Measurements from ENCODE around the gene SPTBN4. TPM values are rescaled to one million over a fixed set of nuclear protein-coding genes. Genes with fewer than 3 reads are reported as not detected.

SPTBN4 gene
- total and polyA plus RNA-seq, 10 of the 15 experiments (the other 5 are each of a cell fraction or from before 2014, with no cell fraction given), result 0.04 to 1.1 (median 0.34) TPM; not detected in 1

DNA sequence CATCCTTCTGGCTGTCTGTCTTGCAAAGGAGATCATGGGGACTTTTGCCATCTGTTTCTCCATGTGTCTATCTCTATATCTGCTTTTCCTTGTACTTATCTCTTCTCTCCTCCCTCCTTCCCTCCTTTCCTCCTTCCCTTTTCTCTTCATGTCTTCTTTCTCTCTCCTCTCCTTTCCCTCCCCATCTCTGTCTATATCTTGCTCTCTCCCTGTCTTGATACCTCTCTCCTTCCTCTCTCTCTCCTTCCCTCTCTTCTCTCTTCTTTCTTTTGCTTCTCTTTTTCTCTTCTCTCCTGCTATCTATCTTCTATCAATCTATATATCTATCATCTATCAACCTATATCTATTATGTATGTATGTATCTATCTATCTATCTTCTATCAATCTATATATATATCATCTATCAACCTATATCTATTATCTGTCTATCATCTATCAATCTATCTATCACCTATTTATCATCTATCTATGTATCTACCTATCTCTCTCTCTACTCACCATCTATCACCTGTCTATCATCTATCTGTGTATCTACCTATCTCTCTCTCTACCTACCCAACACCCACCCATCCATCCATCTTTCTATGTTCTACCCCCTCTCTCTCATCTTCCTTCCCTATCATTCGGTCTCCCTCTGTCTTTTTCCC lies 27.5 kb downstream of the SPTBN4 start:
- TF ChIP-seq, protein P1, sequence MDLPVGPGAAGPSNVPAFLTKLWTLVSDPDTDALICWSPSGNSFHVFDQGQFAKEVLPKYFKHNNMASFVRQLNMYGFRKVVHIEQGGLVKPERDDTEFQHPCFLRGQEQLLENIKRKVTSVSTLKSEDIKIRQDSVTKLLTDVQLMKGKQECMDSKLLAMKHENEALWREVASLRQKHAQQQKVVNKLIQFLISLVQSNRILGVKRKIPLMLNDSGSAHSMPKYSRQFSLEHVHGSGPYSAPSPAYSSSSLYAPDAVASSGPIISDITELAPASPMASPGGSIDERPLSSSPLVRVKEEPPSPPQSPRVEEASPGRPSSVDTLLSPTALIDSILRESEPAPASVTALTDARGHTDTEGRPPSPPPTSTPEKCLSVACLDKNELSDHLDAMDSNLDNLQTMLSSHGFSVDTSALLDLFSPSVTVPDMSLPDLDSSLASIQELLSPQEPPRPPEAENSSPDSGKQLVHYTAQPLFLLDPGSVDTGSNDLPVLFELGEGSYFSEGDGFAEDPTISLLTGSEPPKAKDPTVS (IDR thresholded peaks at IDR 0.05; ENCODE audit: low read depth, low read length), result no peak
- TF ChIP-seq SPI1 (IDR thresholded peaks at IDR 0.05; ENCODE audit: borderline replicate concordance, insufficient read depth, low read depth, low read length) (no peak), IKZF2 (IDR thresholded peaks at IDR 0.05) (no peak), SIX5 (IDR thresholded peaks at IDR 0.05; ENCODE audit: low read depth, low read length, severe bottlenecking) (no peak), TCF12 (IDR thresholded peaks at IDR 0.05; ENCODE audit: low read depth, low read length) (no peak)
- ATAC-seq (no peak), DNase-seq (ENCODE audit: low read depth, low spot score) (no peak), FAIRE-seq (no peak)
- H3K9ac ChIP-seq (ENCODE audit: control insufficient read depth, insufficient read depth, low read length), result no peak overlapping the region
- intact Hi-C loops (cut with micrococcal nuclease; ENCODE audit: unreplicated experiment) (no loop called here), in situ Hi-C loops (cut with MboI) (no loop called here)
- H3K4me3 ChIP-seq, result no peak overlapping the region
- H3K4me1 ChIP-seq (ENCODE audit: control insufficient read depth, insufficient read depth, low read length), result no peaks in the 10 kb centered on the region
- no peaks in the 10 kb centered on the region for H3K9me3 ChIP-seq (replicated peaks; ENCODE audit: control insufficient read depth, insufficient read depth, low read length)
- no peak overlapping the region for H3K27ac ChIP-seq (ENCODE audit: control insufficient read depth, insufficient read depth)
- ChIA-PET SMC1A (ENCODE audit: uncharacterized antibody, unreplicated experiment) (interaction anchor here (0.9 kb wide), 1 partner anchor 12 kb away, joined by 3 read pairs; no protein-coding TSS in a partner anchor), POLR2A (no interaction called here), CTCF (no interaction called here), RAD21 (ENCODE audit: unreplicated experiment) (no interaction called here)
- H3K4me2 ChIP-seq (ENCODE audit: control insufficient read depth, insufficient read depth), result no peak overlapping the region
- no peaks in the 10 kb centered on the region for H3K36me3 ChIP-seq (ENCODE audit: control insufficient read depth in 2 of 2, insufficient read depth in 2 of 2, low read length in 1 of 2)
- H3K79me2 ChIP-seq (ENCODE audit: control insufficient read depth, insufficient read depth, low read length), result no peaks in the 10 kb centered on the region
- no peaks in the 10 kb centered on the region for H4K20me1 ChIP-seq (ENCODE audit: control insufficient read depth, insufficient read depth)
- no peak overlapping the region for H2AFZ ChIP-seq (ENCODE audit: control insufficient read depth, low read depth, low read length)
- H3K27me3 ChIP-seq (replicated peaks in 1 of 2; ENCODE audit: control insufficient read depth in 2 of 2, insufficient read depth in 2 of 2, low read length in 1 of 2), result no peaks in the 10 kb centered on the region; a peak in 1 of 4 replicates
- WGBS (ENCODE audit: insufficient coverage, insufficient replicate concordance, low lambda C conversion rate, missing lambda C conversion rate), result 0% methylated on average over 1 of the region's 1 CpG
- no TSS peak for BruUV-seq (replicated peaks)

GRCh38 chr19:40497214-40497613 lies 30.4 kb downstream of the SPTBN4 start:
- no peak overlapping the region for H3K4me2 ChIP-seq (ENCODE audit: control insufficient read depth, insufficient read depth)
- no peaks in the 10 kb centered on the region for H3K36me3 ChIP-seq (ENCODE audit: control insufficient read depth in 2 of 2, insufficient read depth in 2 of 2, low read length in 1 of 2)
- intact Hi-C loops (cut with micrococcal nuclease; ENCODE audit: unreplicated experiment), result no loop called here
- no peak overlapping the region for H2AFZ ChIP-seq (ENCODE audit: control insufficient read depth, low read depth, low read length)
- no peak overlapping the region for H3K9ac ChIP-seq (ENCODE audit: control insufficient read depth, insufficient read depth, low read length)
- H3K79me2 ChIP-seq (ENCODE audit: control insufficient read depth, insufficient read depth, low read length), result no peaks in the 10 kb centered on the region
- RAD21 ChIA-PET (ENCODE audit: unreplicated experiment), result no interaction called here
- DNase-seq (ENCODE audit: low read depth, low spot score), result no peak
- no peaks in the 10 kb centered on the region for H3K9me3 ChIP-seq (replicated peaks; ENCODE audit: control insufficient read depth, insufficient read depth, low read length)
- FAIRE-seq, result no peak
- H3K27me3 ChIP-seq (replicated peaks in 1 of 2; ENCODE audit: control insufficient read depth in 2 of 2, insufficient read depth in 2 of 2, low read length in 1 of 2), result no peaks in the 10 kb centered on the region; a peak in 1 of 4 replicates
- CTCF ChIA-PET, result no interaction called here
- BruUV-seq (replicated peaks), result no TSS peak
- in situ Hi-C loops (cut with MboI), result no loop called here
- no peak overlapping the region for H3K27ac ChIP-seq (ENCODE audit: control insufficient read depth, insufficient read depth)
- no peaks in the 10 kb centered on the region for H3K4me1 ChIP-seq (ENCODE audit: control insufficient read depth, insufficient read depth, low read length)
- WGBS (ENCODE audit: insufficient coverage, insufficient replicate concordance, low lambda C conversion rate, missing lambda C conversion rate), result 76% methylated on average over 12 of the region's 12 CpGs
- no peak overlapping the region for H3K4me3 ChIP-seq
- POLR2A ChIA-PET, result no interaction called here
- H4K20me1 ChIP-seq (ENCODE audit: control insufficient read depth, insufficient read depth), result no peaks in the 10 kb centered on the region
- no peak for ATAC-seq
- SMC1A ChIA-PET (ENCODE audit: uncharacterized antibody, unreplicated experiment), result interaction anchor here (0.6 kb wide), 1 partner anchor 235 kb away, joined by 3 read pairs; no protein-coding TSS in a partner anchor
- TF ChIP-seq HDGF (IDR thresholded peaks at IDR 0.05), result no peak
- no peak for TF ChIP-seq ZSCAN29 (IDR thresholded peaks at IDR 0.05)
- TF ChIP-seq ZNF207 (IDR thresholded peaks at IDR 0.05; ENCODE audit: borderline replicate concordance), result no peak
- no peak for TF ChIP-seq EP300 (IDR thresholded peaks at IDR 0.05; ENCODE audit: borderline replicate concordance in 1 of 2, control insufficient read depth in 1 of 2, low read depth in 2 of 2, low read length in 2 of 2)
- no peak for TF ChIP-seq TARDBP (IDR thresholded peaks at IDR 0.05; ENCODE audit: borderline replicate concordance)
- TF ChIP-seq NFYA (IDR thresholded peaks at IDR 0.05; ENCODE audit: borderline replicate concordance, low read depth, low read length), result no peak
- TF ChIP-seq IRF4 (IDR thresholded peaks at IDR 0.05; ENCODE audit: low read depth, low read length), result no peak
- TF ChIP-seq BCL11A (IDR thresholded peaks at IDR 0.05; ENCODE audit: low read depth, low read length), result no peak
- TF ChIP-seq, protein P2, sequence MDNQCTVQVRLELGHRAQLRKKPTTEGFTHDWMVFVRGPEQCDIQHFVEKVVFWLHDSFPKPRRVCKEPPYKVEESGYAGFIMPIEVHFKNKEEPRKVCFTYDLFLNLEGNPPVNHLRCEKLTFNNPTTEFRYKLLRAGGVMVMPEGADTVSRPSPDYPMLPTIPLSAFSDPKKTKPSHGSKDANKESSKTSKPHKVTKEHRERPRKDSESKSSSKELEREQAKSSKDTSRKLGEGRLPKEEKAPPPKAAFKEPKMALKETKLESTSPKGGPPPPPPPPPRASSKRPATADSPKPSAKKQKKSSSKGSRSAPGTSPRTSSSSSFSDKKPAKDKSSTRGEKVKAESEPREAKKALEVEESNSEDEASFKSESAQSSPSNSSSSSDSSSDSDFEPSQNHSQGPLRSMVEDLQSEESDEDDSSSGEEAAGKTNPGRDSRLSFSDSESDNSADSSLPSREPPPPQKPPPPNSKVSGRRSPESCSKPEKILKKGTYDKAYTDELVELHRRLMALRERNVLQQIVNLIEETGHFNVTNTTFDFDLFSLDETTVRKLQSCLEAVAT (IDR thresholded peaks at IDR 0.05), result no peak
- TF ChIP-seq ZNF384 (IDR thresholded peaks at IDR 0.05; ENCODE audit: borderline replicate concordance, low read depth, low read length), result no peak
- TF ChIP-seq ZNF622 (IDR thresholded peaks at IDR 0.05), result no peak
- no peak for TF ChIP-seq ZNF217 (IDR thresholded peaks at IDR 0.05)
- no peak for TF ChIP-seq IKZF2 (IDR thresholded peaks at IDR 0.05)
